Thyroid gland (tissue), 4 donors: Measurements from ENCODE around the gene NRM. TPM values are rescaled to one million over a fixed set of nuclear protein-coding genes. Genes with fewer than 3 reads are reported as not detected.

Experiments
- DNase-seq, 2 donors: peaks; one replicate each; pipeline ENCODE4 v3.0.0-alpha.2; 2019
- H3K27ac ChIP-seq, 3 donors: fragments of 200-600 bp; sonication (generic); 1 replicate in 2 of 3; 2 replicates in 1 of 3; pipeline ENCODE4 v1.5.1; 2016 to 2019; ENCODE audit warnings: mild to moderate bottlenecking in 1 of 3, moderate library complexity in 1 of 3
- H3K27me3 ChIP-seq: fragments of 200-600 bp; sonication (generic); one replicate; pipeline ENCODE4 v1.5.1; 2019
- H3K36me3 ChIP-seq, 2 donors: fragments of 200-600 bp; sonication (generic); one replicate each; pipeline ENCODE4 v1.5.1; 2016 to 2019
- H3K4me1 ChIP-seq, 2 donors: fragments of 200-600 bp; sonication (generic); one replicate each; pipeline ENCODE4 v1.5.1; 2017 to 2019
- H3K4me3 ChIP-seq, 3 donors: fragments of 200-600 bp; sonication (generic); replicated peaks in 1 of 3; 1 replicate in 2 of 3; 2 replicates in 1 of 3; pipeline ENCODE4 v1.5.1; 2016; ENCODE audit warnings: mild to moderate bottlenecking in 1 of 3
- H3K9me3 ChIP-seq: fragments of 200-600 bp; sonication (generic); one replicate; pipeline ENCODE4 v1.5.1; 2017
- POLR2A ChIP-seq, 2 donors: fragments of 450-650 bp; IDR thresholded peaks; one replicate each; pipeline ENCODE4 v1.6.1; 2017; ENCODE audit warnings: antibody characterized with exemption in 2 of 2, mild to moderate bottlenecking in 2 of 2, moderate library complexity in 1 of 2
- WGBS, 2 donors: methylation state at CpG; one replicate each; pipeline ENCODE4 v1.1.5; 2017; 5-methylcytosine and 5-hydroxymethylcytosine counted together
- intact Hi-C: fragments of 100-400 bp; cut with DNase I; formaldehyde crosslinking; loops from one replicate; pipeline ENCODE4 v1.15.1; 2023
- total RNA-seq, 4 donors: library from RNA; depleted of rRNA; stranded (reverse); fragments of >200 nt; gene quantifications; one replicate each; pipeline ENCODE4 v1.2.3, GENCODE V29; 2016
- TF ChIP-seq, protein P1 (sequence below), 6 experiments: fragments of 200-600 bp in 3 of 6; fragments of 450-650 bp in 3 of 6; sonication (generic) in 3 of 6; IDR thresholded peaks; one replicate each; pipeline ENCODE4 v1.5.1; 2016 to 2019; ENCODE audit warnings: antibody characterized with exemption in 6 of 6, mild to moderate bottlenecking in 2 of 6, inconsistent platforms in 1 of 6, moderate library complexity in 1 of 6

NRM gene
- total RNA-seq, 4 donors from 2014 or later: 3.5 to 8.3 (median 5.7) TPM

DNA sequence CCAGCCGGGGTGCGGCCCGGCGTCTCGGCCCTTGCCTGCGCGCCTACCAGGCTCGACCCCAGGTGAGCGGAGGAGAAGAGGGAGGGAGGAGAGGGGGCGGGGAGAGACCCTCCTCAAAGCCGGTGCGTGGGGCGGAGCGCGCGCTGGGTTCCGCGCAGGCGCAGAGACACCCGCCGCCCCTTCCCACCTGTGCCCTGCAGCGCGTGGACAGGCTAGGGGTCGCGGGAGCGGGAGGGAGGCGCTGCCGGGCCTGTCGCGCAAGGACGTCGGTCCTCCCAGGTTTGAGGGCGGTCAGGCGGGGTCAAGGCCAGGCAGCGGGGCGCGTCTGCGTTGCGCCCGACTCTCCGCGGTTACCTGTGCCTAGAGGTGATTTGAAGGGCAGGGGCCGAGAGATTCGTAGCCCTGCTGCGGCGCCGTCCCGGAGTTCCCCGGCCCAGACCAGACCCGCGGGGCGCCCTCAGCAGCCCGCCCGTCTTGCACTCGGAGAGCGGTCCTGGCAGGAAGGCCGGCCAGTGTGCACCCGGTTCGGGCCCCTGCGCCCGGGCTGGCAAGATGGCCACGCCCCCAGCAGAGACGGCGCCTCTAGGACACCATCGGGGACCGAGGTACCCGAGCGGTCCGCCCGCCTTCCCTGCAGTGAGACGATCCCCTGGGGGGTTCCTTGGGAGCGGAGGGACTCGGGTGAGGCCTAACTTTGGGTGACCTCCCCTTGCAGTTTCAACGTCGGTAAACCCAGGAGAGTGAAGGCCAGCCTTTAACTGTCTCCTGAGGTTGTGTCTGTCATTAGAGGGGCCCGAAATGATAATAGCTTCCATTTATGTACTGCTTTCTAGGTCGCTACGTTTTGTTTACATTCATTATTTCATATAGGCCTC lies 43.3 kb downstream of the NRM start:
- peak overlapping the region; percentile 84 to 95 (median 92) for H3K27ac ChIP-seq
- no peaks in the 10 kb centered on the region for H3K9me3 ChIP-seq
- peaks cover 6 to 18% of the 10 kb centered on the region in 2 donors for H3K4me1 ChIP-seq
- peak overlapping the region; percentile 67 to 83 (median 72) for H3K4me3 ChIP-seq
- H3K36me3 ChIP-seq: peaks cover 14 to 18% of the 10 kb centered on the region in 2 donors
- intact Hi-C loops: no loop called here
- 0 to 1% methylated on average over 12 to 33 of the region's 78 CpGs for WGBS, 2 donors
- peak in 1 of 2 donors; percentile 75 for TF ChIP-seq POLR2A (IDR thresholded peaks at IDR 0.05)
- TF ChIP-seq, protein P1, sequence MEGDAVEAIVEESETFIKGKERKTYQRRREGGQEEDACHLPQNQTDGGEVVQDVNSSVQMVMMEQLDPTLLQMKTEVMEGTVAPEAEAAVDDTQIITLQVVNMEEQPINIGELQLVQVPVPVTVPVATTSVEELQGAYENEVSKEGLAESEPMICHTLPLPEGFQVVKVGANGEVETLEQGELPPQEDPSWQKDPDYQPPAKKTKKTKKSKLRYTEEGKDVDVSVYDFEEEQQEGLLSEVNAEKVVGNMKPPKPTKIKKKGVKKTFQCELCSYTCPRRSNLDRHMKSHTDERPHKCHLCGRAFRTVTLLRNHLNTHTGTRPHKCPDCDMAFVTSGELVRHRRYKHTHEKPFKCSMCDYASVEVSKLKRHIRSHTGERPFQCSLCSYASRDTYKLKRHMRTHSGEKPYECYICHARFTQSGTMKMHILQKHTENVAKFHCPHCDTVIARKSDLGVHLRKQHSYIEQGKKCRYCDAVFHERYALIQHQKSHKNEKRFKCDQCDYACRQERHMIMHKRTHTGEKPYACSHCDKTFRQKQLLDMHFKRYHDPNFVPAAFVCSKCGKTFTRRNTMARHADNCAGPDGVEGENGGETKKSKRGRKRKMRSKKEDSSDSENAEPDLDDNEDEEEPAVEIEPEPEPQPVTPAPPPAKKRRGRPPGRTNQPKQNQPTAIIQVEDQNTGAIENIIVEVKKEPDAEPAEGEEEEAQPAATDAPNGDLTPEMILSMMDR (IDR thresholded peaks at IDR 0.05): no peak
- no peaks in the 10 kb centered on the region for H3K27me3 ChIP-seq
- DNase-seq: peak; percentile 81

DNA sequence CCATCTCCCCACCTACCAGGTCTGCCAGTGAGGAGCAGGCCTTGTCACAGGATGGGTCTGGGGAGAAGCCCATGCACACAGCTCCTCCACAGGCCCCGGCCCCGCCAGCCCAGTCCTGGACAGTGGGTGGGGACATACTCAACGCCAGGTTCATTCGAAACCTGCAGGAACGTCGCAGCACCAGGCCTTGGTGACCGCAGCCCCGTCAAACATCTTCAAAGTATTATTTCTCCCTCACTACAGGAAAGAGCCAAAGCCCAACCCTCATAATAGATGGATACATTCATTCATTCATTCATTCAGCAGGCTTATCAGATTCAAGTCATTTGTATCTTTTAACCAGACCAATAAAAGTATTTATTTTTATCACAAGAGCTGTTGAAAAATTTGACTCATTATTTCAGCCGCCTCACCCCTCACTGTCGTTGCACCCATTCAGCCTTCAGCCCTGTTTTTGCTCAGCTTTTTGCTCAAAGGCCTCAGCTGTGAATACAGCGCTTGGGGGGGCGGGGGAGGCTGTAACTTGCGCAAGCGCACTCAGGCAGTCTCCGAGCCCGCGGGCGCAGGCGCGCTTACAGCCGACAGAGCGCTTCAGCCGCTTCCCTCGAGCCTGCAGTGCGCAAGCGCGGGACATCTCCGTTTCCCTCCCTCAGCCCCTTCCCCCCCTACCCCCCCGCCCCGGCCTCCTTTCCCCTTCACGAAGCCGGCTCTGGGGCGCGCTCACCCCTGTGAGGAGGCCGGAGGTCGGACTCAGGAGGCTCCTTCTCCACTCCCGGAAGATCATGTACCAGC lies 44.1 kb downstream of the NRM start, which contains the start of gene C6orf136:
Gene C6orf136, plus strand, starts transcription at position 684 of the 792 bp plus-strand sequence. Its CDS starts 99 bp downstream, at position 783.
- Histone ChIP-seq H3K4me1 (peaks cover 6 to 18% of the 10 kb centered on the region in 2 donors), H3K9me3 (no peaks in the 10 kb centered on the region), H3K36me3 (peaks cover 6 to 10% of the 10 kb centered on the region in 2 donors), H3K27ac (peak within 1 kb of the TSS; percentile 84 to 95 (median 92)), H3K27me3 (no peaks in the 10 kb centered on the region), H3K4me3 (peak within 1 kb of the TSS; percentile 67 to 83 (median 72))
- peak; percentile 94 to 95 for DNase-seq
- TF ChIP-seq, protein P1 (IDR thresholded peaks at IDR 0.05): no peak
- TF ChIP-seq POLR2A (IDR thresholded peaks at IDR 0.05): no peak
- intact Hi-C loops: no loop called here
- WGBS, 2 donors: 7 to 23% methylated on average over 15 to 28 of the region's 37 CpGs

DNA sequence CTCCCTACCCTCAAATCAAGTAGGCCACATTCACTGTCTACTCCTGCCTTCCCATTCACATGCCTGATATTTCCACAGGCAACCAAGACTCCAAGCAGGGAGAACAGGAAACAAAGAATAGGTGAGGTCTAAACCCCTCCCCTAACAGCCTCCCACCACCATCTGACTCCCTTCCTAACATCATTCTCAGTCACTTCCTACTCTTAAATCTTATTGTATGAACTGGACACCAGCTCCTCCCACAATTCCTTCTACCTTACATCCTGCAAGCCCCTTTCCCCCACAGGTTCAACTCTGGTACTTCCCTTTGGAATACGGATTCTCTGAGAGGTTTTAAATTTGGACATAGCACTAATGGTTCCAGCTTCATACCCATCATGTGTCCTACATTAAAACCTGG lies 44.8 kb downstream of the NRM start:
- DNase-seq: no peak
- WGBS, 2 donors: 47 to 66% methylated on average over 1 of the region's 1 CpG
- Histone ChIP-seq H3K4me3 (no peak overlapping the region), H3K9me3 (no peaks in the 10 kb centered on the region), H3K36me3 (peaks cover 0 to 4% of the 10 kb centered on the region in 2 donors), H3K4me1 (peaks cover 6 to 18% of the 10 kb centered on the region in 2 donors), H3K27ac (no peak overlapping the region), H3K27me3 (no peaks in the 10 kb centered on the region)
- TF ChIP-seq, protein P1 (IDR thresholded peaks at IDR 0.05): no peak
- no peak for TF ChIP-seq POLR2A (IDR thresholded peaks at IDR 0.05)
- intact Hi-C loops: no loop called here

DNA sequence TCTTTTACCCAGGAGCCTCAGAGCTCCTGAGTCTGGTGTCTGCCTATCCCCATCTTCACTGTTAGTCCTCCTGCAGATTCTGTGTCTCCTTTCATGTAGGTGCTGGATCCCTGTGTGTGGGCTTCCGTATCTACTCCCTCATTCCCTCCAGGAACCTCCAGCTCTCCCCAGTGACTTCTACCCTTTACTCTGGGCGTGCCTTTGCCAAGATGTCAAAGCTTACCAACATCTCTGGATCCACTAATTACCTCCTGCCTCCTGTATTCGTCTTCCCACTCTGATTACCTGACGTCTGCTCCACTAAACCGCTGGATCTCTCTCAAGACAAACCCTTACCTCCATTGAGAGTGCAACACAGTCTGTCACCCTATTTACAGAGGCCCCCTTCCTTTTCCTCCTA lies 46.0 kb downstream of the NRM start:
- no peaks in the 10 kb centered on the region for H3K27me3 ChIP-seq
- no peak for DNase-seq
- TF ChIP-seq POLR2A (IDR thresholded peaks at IDR 0.05): no peak
- TF ChIP-seq, protein P1 (IDR thresholded peaks at IDR 0.05): no peak
- no peak overlapping the region for H3K27ac ChIP-seq
- H3K9me3 ChIP-seq: no peaks in the 10 kb centered on the region
- H3K36me3 ChIP-seq: no peaks in the 10 kb centered on the region
- peaks cover 6 to 18% of the 10 kb centered on the region in 2 donors for H3K4me1 ChIP-seq
- intact Hi-C loops: no loop called here
- WGBS, 2 donors: 83 to 93% methylated on average over 5 of the region's 5 CpGs
- no peak overlapping the region for H3K4me3 ChIP-seq
